ENCODE measurements around the gene DIAPH2. TPM values are rescaled to one million over a fixed set of nuclear protein-coding genes. Genes with fewer than 3 reads are reported as not detected.

Gene DIAPH2
- 16.6 and 22.1 TPM in 2 replicates for total RNA-seq

GRCh38 chrX:96684339-96685209 lies at the start of gene DIAPH2:
Gene DIAPH2 (plus strand): TSS chrX:96684842.

GRCh38 chrX:96883608-96884007 lies 199.0 kb downstream of the DIAPH2 start, which contains the start of gene RPA4:
Gene RPA4 (plus strand): TSS chrX:96883908. CDS start chrX:96884311, 403 bp downstream.

Other genes with a start within 250 kb of the DIAPH2 start
- 0.32 and 2.1 TPM in 2 replicates for gene RPA4, start 199.1 kb downstream of the DIAPH2 start, total RNA-seq

All from epithelial cell of umbilical artery (primary cell).